Activated naive CD4-positive, alpha-beta T cell (primary cell): Measurements from ENCODE around the gene ITGB2.
A peak's percentile ranks its signal among the peaks of the same experiment; 100 is the strongest.

Experiments
- DNase-seq, 4 experiments: peaks; one replicate each; lab custom pipeline; 2025; lab: John Stamatoyannopoulos, UW

ITGB2 gene

GRCh38 chr21:44955141-44955797 lies 34.6 kb upstream of the ITGB2 start:
- no peak for DNase-seq

- DNase-seq = no peak
Measured at GRCh38 chr21:44954281-44954771, 33.6 kb upstream of the ITGB2 start.

GRCh38 chr21:44953628-44954021 lies 32.9 kb upstream of the ITGB2 start:
- DNase-seq = no peak

GRCh38 chr21:44952929-44953627 lies 32.4 kb upstream of the ITGB2 start:
- no peak for DNase-seq

- DNase-seq = no peak
Measured at GRCh38 chr21:44952116-44952928, 31.6 kb upstream of the ITGB2 start.

GRCh38 chr21:44951186-44951915 lies 30.7 kb upstream of the ITGB2 start:
- DNase-seq = no peak

GRCh38 chr21:44950351-44950750 lies 29.7 kb upstream of the ITGB2 start:
- DNase-seq = no peak

GRCh38 chr21:44949779-44950198 lies 29.1 kb upstream of the ITGB2 start:
- peak; percentile 38 to 81 (median 74) for DNase-seq

GRCh38 chr21:44949161-44949778 lies 28.6 kb upstream of the ITGB2 start:
- DNase-seq = no peak

- no peak for DNase-seq
Measured at GRCh38 chr21:44948426-44949120, 27.9 kb upstream of the ITGB2 start.

- DNase-seq = no peak
Measured at GRCh38 chr21:44947930-44948331, 27.2 kb upstream of the ITGB2 start.

GRCh38 chr21:44947111-44947929 lies 26.6 kb upstream of the ITGB2 start:
- no peak for DNase-seq

GRCh38 chr21:44946254-44947041 lies 25.7 kb upstream of the ITGB2 start:
- DNase-seq = no peak

- DNase-seq = no peak
Measured at GRCh38 chr21:44944596-44944995, 23.9 kb upstream of the ITGB2 start.

- DNase-seq = no peak
Measured at GRCh38 chr21:44943686-44944550, 23.2 kb upstream of the ITGB2 start.

GRCh38 chr21:44943005-44943685 lies 22.4 kb upstream of the ITGB2 start:
- no peak for DNase-seq

- DNase-seq = no peak
Measured at GRCh38 chr21:44942566-44942965, 21.9 kb upstream of the ITGB2 start.

- no peak for DNase-seq
Measured at GRCh38 chr21:44941567-44941966, 20.9 kb upstream of the ITGB2 start.
